Keratinocyte (primary cell): ENCODE data around the gene MACF1. TPM values are rescaled to one million over a fixed set of nuclear protein-coding genes. Genes with fewer than 3 reads are reported as not detected.

ENCODE experiments used
- DNase-seq: peaks from one replicate; pipeline ENCODE4 v3.0.0-alpha.2; 2011; ENCODE audit warnings: low read depth, missing footprints, low spot score
- FAIRE-seq: peaks from 2 replicates; lab custom pipeline; 2011; peaks lifted over from hg19 to GRCh38; lab: Jason Lieb, UNC
- H2AFZ ChIP-seq: 2 replicates; pipeline ENCODE4 v1.6.0; 2012; ENCODE audit warnings: low read length, control low read depth, inconsistent platforms; ENCODE audit not compliant: control insufficient read depth
- H3K27ac ChIP-seq: 2 replicates; pipeline ENCODE4 v1.5.1; 2011; ENCODE audit warnings: low read length; ENCODE audit not compliant: control insufficient read depth, insufficient read depth
- H3K27me3 ChIP-seq: 3 replicates; pipeline ENCODE4 v1.6.0; 2011; ENCODE audit warnings: low read length; ENCODE audit not compliant: control insufficient read depth, insufficient read depth; ENCODE audit errors: extremely low read depth
- H3K36me3 ChIP-seq, 2 experiments: 2 replicates in 1 of 2; 3 replicates in 1 of 2; pipeline ENCODE4 v1.5.1; 2011; ENCODE audit warnings: low read length in 2 of 2, mild to moderate bottlenecking in 1 of 2; ENCODE audit not compliant: control insufficient read depth in 2 of 2, insufficient read depth in 2 of 2; ENCODE audit errors: extremely low read depth in 1 of 2
- H3K4me1 ChIP-seq: 3 replicates; pipeline ENCODE4 v1.5.1; 2011; ENCODE audit warnings: low read length; ENCODE audit not compliant: control insufficient read depth, insufficient read depth; ENCODE audit errors: extremely low read depth
- H3K4me2 ChIP-seq: 3 replicates; pipeline ENCODE4 v1.6.0; 2011; ENCODE audit warnings: low read depth, low read length; ENCODE audit not compliant: control insufficient read depth, insufficient read depth; ENCODE audit errors: extremely low read depth
- H3K4me3 ChIP-seq, 3 experiments: fragments of 200-600 bp in 1 of 3; sonication (generic) in 1 of 3; 2 replicates in 2 of 3; 3 replicates in 1 of 3; pipeline ENCODE4 v1.5.1; 2011 to 2016; ENCODE audit warnings: low read length in 3 of 3, mild to moderate bottlenecking in 3 of 3, control low read depth in 2 of 3, inconsistent platforms in 1 of 3, low read depth in 1 of 3, mixed read lengths in 1 of 3, mixed run types in 1 of 3, moderate library complexity in 1 of 3; ENCODE audit not compliant: control insufficient read depth in 2 of 3, insufficient read depth in 2 of 3; ENCODE audit errors: extremely low read depth in 1 of 3
- H3K79me2 ChIP-seq: 2 replicates; pipeline ENCODE4 v1.6.0; 2012; ENCODE audit warnings: low read length; ENCODE audit not compliant: control insufficient read depth, insufficient read depth
- H3K9ac ChIP-seq: 3 replicates; pipeline ENCODE4 v1.6.0; 2011; ENCODE audit warnings: low read length; ENCODE audit not compliant: control insufficient read depth, insufficient read depth; ENCODE audit errors: extremely low read depth
- H3K9me1 ChIP-seq: 3 replicates; pipeline ENCODE4 v1.6.0; 2011; ENCODE audit warnings: low read length; ENCODE audit not compliant: control insufficient read depth, insufficient read depth; ENCODE audit errors: extremely low read depth
- H3K9me3 ChIP-seq: 2 replicates; pipeline ENCODE4 v1.5.1; 2012; ENCODE audit warnings: low read depth, low read length; ENCODE audit not compliant: control insufficient read depth
- H4K20me1 ChIP-seq: 3 replicates; pipeline ENCODE4 v1.6.0; 2011; ENCODE audit warnings: low read length; ENCODE audit not compliant: control insufficient read depth, insufficient read depth; ENCODE audit errors: extremely low read depth
- CTCF ChIP-seq, 3 experiments: IDR thresholded peaks in 1 of 3; conservative IDR thresholded peaks in 1 of 3; optimal IDR thresholded peaks in 1 of 3; 2 replicates in 2 of 3; 3 replicates in 1 of 3; pipeline versions ENCODE3 to v1.5.1; 2011; ENCODE audit warnings: low read length in 3 of 3, mild to moderate bottlenecking in 3 of 3, moderate library complexity in 2 of 3, control low read depth in 1 of 3, inconsistent platforms in 1 of 3; ENCODE audit not compliant: insufficient read depth in 2 of 3; ENCODE audit errors: extremely low read depth in 1 of 3
- EZH2 ChIP-seq: IDR thresholded peaks from one replicate; pipeline ENCODE4 v1.6.1; 2012; ENCODE audit warnings: inconsistent platforms, mild to moderate bottlenecking, low read length, moderate library complexity
- dilution Hi-C: fragments of 300-500 bp; cut with MboI; formaldehyde crosslinking; loops from one replicate; pipeline ENCODE4 v1.7.0; 2020; ENCODE audit warnings: low sequenced_read_pairs; ENCODE audit not compliant: extremely low pct_ligation_motif_present
- polyA plus RNA-seq, 5 experiments: library from polyadenylated mRNA; depleted of rRNA in 3 of 5; stranded (reverse) in 3 of 5; stranded (forward) in 1 of 5; unstranded in 1 of 5; fragments of >200 nt; gene quantifications; 1 replicate in 1 of 5; 2 replicates in 3 of 5; 3 replicates in 1 of 5; pipeline versions ENCODE4 v1.2.1 to v1.2.3, GENCODE V29; 2011 to 2012; ENCODE audit warnings: missing spikeins in 2 of 5, low read depth in 1 of 5, low replicate concordance in 1 of 5

Gene MACF1
- polyA plus RNA-seq, 1 donor (not counting 4 experiments of a cell fraction or from before 2014, with no cell fraction given) = 111 TPM

- Histone ChIP-seq H3K9me1 (no peaks in the 10 kb centered on the region), H3K27ac (no peak overlapping the region), H3K4me3 (no peak overlapping the region), H3K27me3 (no peaks in the 10 kb centered on the region), H4K20me1 (no peaks in the 10 kb centered on the region), H3K4me1 (no peaks in the 10 kb centered on the region), H3K4me2 (no peak overlapping the region), H3K79me2 (no peaks in the 10 kb centered on the region), H3K9ac (no peak overlapping the region), H3K36me3 (peaks cover 23 to 36% of the 10 kb centered on the region in 2 experiments), H3K9me3 (no peaks in the 10 kb centered on the region), H2AFZ (no peak overlapping the region)
- no peak for DNase-seq
- no peak for FAIRE-seq
- TF ChIP-seq CTCF (optimal IDR thresholded peaks at IDR 0.05 in 1 of 3, IDR thresholded peaks at IDR 0.05 in 1 of 3, conservative IDR thresholded peaks at IDR 0.05 in 1 of 3; ENCODE audit: extremely low read depth in 1 of 3, insufficient read depth in 2 of 3, low read length in 3 of 3) (no peak), EZH2 (no peak)
- dilution Hi-C loops = no loop called here
These were observed 227.4 kb downstream of the MACF1 start for GRCh38 chr1:39431927-39432326.

- DNase-seq = no peak
- peaks cover 26 to 35% of the 10 kb centered on the region in 2 experiments for H3K36me3 ChIP-seq
These were observed 230.4 kb downstream of the MACF1 start for GRCh38 chr1:39434797-39435395.

More at GRCh38 chr1:39434797-39435395, 230.4 kb downstream of the MACF1 start:
- Histone ChIP-seq H3K79me2 (no peaks in the 10 kb centered on the region), H3K4me2 (no peak overlapping the region), H3K27me3 (no peaks in the 10 kb centered on the region), H3K9me3 (no peaks in the 10 kb centered on the region), H3K27ac (no peak overlapping the region), H3K4me3 (no peak overlapping the region), H3K9me1 (no peaks in the 10 kb centered on the region), H3K9ac (no peak overlapping the region), H3K4me1 (no peaks in the 10 kb centered on the region), H2AFZ (no peak overlapping the region), H4K20me1 (no peaks in the 10 kb centered on the region)
- dilution Hi-C loops = no loop called here
- TF ChIP-seq EZH2 = no peak
- no peak for TF ChIP-seq CTCF (optimal IDR thresholded peaks at IDR 0.05 in 1 of 3, IDR thresholded peaks at IDR 0.05 in 1 of 3, conservative IDR thresholded peaks at IDR 0.05 in 1 of 3; ENCODE audit: extremely low read depth in 1 of 3, insufficient read depth in 2 of 3, low read length in 3 of 3)
- FAIRE-seq = peak; percentile 5
